ENCODE results near the gene STARD13.

Gene STARD13

GRCh38 chr13:33101835-33102234 lies 183.7 kb downstream of the STARD13 start:
- POLR2A ChIA-PET = no interaction called here
- CTCF ChIA-PET = no interaction called here
- TF ChIP-seq CTCF (IDR thresholded peaks at IDR 0.05; ENCODE audit: insufficient read depth, low read length, missing control alignments) = no peak

GRCh38 chr13:33100886-33101285 lies 184.7 kb downstream of the STARD13 start:
- DNase-seq (ENCODE audit: low read depth, low spot score) = no peak
- CTCF ChIA-PET = no interaction called here
- POLR2A ChIA-PET = no interaction called here
- H3K4me3 ChIP-seq (ENCODE audit: low read depth, low read length) = no peak overlapping the region
- TF ChIP-seq CTCF (IDR thresholded peaks at IDR 0.05; ENCODE audit: insufficient read depth, low read length, missing control alignments) = no peak

More at GRCh38 chr13:33101835-33102234, 183.7 kb downstream of the STARD13 start:
- no peak overlapping the region for H3K4me3 ChIP-seq (ENCODE audit: low read depth, low read length)
- no peak for DNase-seq (ENCODE audit: low read depth, low spot score)

GRCh38 chr13:33099860-33100259 lies 185.7 kb downstream of the STARD13 start:
- POLR2A ChIA-PET = interaction anchor here (0.8 kb wide), 1 partner anchor 581 kb away, joined by 3 read pairs; no protein-coding TSS in a partner anchor
- CTCF ChIA-PET = interaction anchor here (0.9 kb wide), 1 partner anchor 12 kb away, joined by 3 read pairs; no protein-coding TSS in a partner anchor
- DNase-seq (ENCODE audit: low read depth, low spot score) = no peak
- no peak overlapping the region for H3K4me3 ChIP-seq (ENCODE audit: low read depth, low read length)
- no peak for TF ChIP-seq CTCF (IDR thresholded peaks at IDR 0.05; ENCODE audit: insufficient read depth, low read length, missing control alignments)

GRCh38 chr13:33096886-33097605 lies 188.5 kb downstream of the STARD13 start:
- POLR2A ChIA-PET = no interaction called here
- DNase-seq (ENCODE audit: low read depth, low spot score) = no peak
- no peak for TF ChIP-seq CTCF (IDR thresholded peaks at IDR 0.05; ENCODE audit: insufficient read depth, low read length, missing control alignments)
- no peak overlapping the region for H3K4me3 ChIP-seq (ENCODE audit: low read depth, low read length)
- CTCF ChIA-PET = no interaction called here

- POLR2A ChIA-PET = no interaction called here
- no peak overlapping the region for H3K4me3 ChIP-seq (ENCODE audit: low read depth, low read length)
- no peak for DNase-seq (ENCODE audit: low read depth, low spot score)
- CTCF ChIA-PET = no interaction called here
- no peak for TF ChIP-seq CTCF (IDR thresholded peaks at IDR 0.05; ENCODE audit: insufficient read depth, low read length, missing control alignments)
Observed at GRCh38 chr13:33092073-33092987, 193.2 kb downstream of the STARD13 start.

- POLR2A ChIA-PET = no interaction called here
Observed at GRCh38 chr13:33091415-33091774, 194.2 kb downstream of the STARD13 start.

More at GRCh38 chr13:33091415-33091774, 194.2 kb downstream of the STARD13 start:
- no peak for DNase-seq (ENCODE audit: low read depth, low spot score)
- H3K4me3 ChIP-seq (ENCODE audit: low read depth, low read length) = no peak overlapping the region
- CTCF ChIA-PET = no interaction called here
- TF ChIP-seq CTCF (IDR thresholded peaks at IDR 0.05; ENCODE audit: insufficient read depth, low read length, missing control alignments) = no peak

Data from AG04449 (cell line).